ENCODE results near the gene UBE2K. TPM values are rescaled to one million over a fixed set of nuclear protein-coding genes. Genes with fewer than 3 reads are reported as not detected.

The UBE2K gene
- total and polyA plus RNA-seq, 7 donors, result 24.5 to 75.9 (median 60.4) TPM

GRCh38 chr4:39823191-39823590 lies 125.3 kb downstream of the UBE2K start:
- TF ChIP-seq CTCF (IDR thresholded peaks at IDR 0.05), result no peak
- no peaks in the 10 kb centered on the region for H3K4me1 ChIP-seq
- no peak overlapping the region for H3K27ac ChIP-seq
- no peak overlapping the region for H3K4me3 ChIP-seq
- H3K36me3 ChIP-seq (ENCODE audit: insufficient read depth in 1 of 2, low read depth in 1 of 2), result peaks cover 0 to 25% of the 10 kb centered on the region in 2 donors
- 62 to 68% (median 65%) methylated on average over 2 of the region's 2 CpGs for WGBS, 3 donors
- no peaks in the 10 kb centered on the region for H3K9me3 ChIP-seq
- intact Hi-C loops (cut with DNase I), result no loop called here
- no peak for DNase-seq
- no peaks in the 10 kb centered on the region for H3K27me3 ChIP-seq (ENCODE audit: insufficient read depth in 3 of 3, low read length in 2 of 3)
- ATAC-seq, result peak in 1 of 4 donors; percentile 47

- intact Hi-C loops (cut with DNase I), result no loop called here
- ATAC-seq, result no peak
- 94 to 96% (median 96%) methylated on average over 3 of the region's 3 CpGs for WGBS, 3 donors
Measured at GRCh38 chr4:39825090-39825489, 127.2 kb downstream of the UBE2K start.

GRCh38 chr4:39825741-39826231 lies 127.8 kb downstream of the UBE2K start:
- H3K4me3 ChIP-seq, result no peak overlapping the region
- H3K4me1 ChIP-seq, result no peaks in the 10 kb centered on the region
- no peaks in the 10 kb centered on the region for H3K9me3 ChIP-seq
- H3K27ac ChIP-seq, result no peak overlapping the region
- intact Hi-C loops (cut with DNase I), result no loop called here
- WGBS, 3 donors, result 76 to 78% (median 77%) methylated on average over 7 of the region's 7 CpGs
- DNase-seq (no peak), ATAC-seq (no peak)
- H3K27me3 ChIP-seq (ENCODE audit: insufficient read depth in 3 of 3, low read length in 2 of 3), result no peaks in the 10 kb centered on the region
- TF ChIP-seq CTCF (IDR thresholded peaks at IDR 0.05), result no peak
- H3K36me3 ChIP-seq (ENCODE audit: insufficient read depth in 1 of 2, low read depth in 1 of 2), result peaks cover 0 to 46% of the 10 kb centered on the region in 2 donors

More at GRCh38 chr4:39825090-39825489, 127.2 kb downstream of the UBE2K start:
- Histone ChIP-seq H3K4me1 (no peaks in the 10 kb centered on the region), H3K27ac (no peak overlapping the region), H3K9me3 (no peaks in the 10 kb centered on the region), H3K27me3 (ENCODE audit: insufficient read depth in 3 of 3, low read length in 2 of 3) (no peaks in the 10 kb centered on the region), H3K36me3 (ENCODE audit: insufficient read depth in 1 of 2, low read depth in 1 of 2) (peaks cover 0 to 39% of the 10 kb centered on the region in 2 donors), H3K4me3 (no peak overlapping the region)
- TF ChIP-seq CTCF (IDR thresholded peaks at IDR 0.05), result no peak
- no peak for DNase-seq

Other genes starting within 250 kb of the UBE2K start
- 100 to 1,000 TPM; 544 to 925 (median 746) TPM for gene RPL9, start 239.2 kb upstream of the UBE2K start, total RNA-seq
- gene RPL9, start 239.2 kb upstream of the UBE2K start, polyA plus RNA-seq, result 1,000 to 10,000 TPM; 1,313 to 1,653 (median 1,550) TPM
- 10 to 100 TPM; 16.2 to 25.6 (median 17.6) TPM for gene LIAS, start 239.1 kb upstream of the UBE2K start, total RNA-seq
- gene LIAS, start 239.1 kb upstream of the UBE2K start, polyA plus RNA-seq, result 10 to 100 TPM; 18.8 to 21.4 (median 19.6) TPM
- 1 to 10 TPM; 7.7 to 9.8 (median 8.9) TPM for gene UGDH, start 170.7 kb upstream of the UBE2K start, total RNA-seq
- gene UGDH, start 170.7 kb upstream of the UBE2K start, polyA plus RNA-seq, result 1 to 10 TPM; 2.5 to 6.6 (median 5.6) TPM
- 1 to 10 TPM; 4.2 to 7.7 (median 6.5) TPM for gene SMIM14, start 59.3 kb upstream of the UBE2K start, total RNA-seq
- 1 to 10 TPM; 2.2 to 8.4 (median 3.1) TPM for gene SMIM14, start 59.3 kb upstream of the UBE2K start, polyA plus RNA-seq